Measurements from ENCODE around the gene CLPX.

DNA sequence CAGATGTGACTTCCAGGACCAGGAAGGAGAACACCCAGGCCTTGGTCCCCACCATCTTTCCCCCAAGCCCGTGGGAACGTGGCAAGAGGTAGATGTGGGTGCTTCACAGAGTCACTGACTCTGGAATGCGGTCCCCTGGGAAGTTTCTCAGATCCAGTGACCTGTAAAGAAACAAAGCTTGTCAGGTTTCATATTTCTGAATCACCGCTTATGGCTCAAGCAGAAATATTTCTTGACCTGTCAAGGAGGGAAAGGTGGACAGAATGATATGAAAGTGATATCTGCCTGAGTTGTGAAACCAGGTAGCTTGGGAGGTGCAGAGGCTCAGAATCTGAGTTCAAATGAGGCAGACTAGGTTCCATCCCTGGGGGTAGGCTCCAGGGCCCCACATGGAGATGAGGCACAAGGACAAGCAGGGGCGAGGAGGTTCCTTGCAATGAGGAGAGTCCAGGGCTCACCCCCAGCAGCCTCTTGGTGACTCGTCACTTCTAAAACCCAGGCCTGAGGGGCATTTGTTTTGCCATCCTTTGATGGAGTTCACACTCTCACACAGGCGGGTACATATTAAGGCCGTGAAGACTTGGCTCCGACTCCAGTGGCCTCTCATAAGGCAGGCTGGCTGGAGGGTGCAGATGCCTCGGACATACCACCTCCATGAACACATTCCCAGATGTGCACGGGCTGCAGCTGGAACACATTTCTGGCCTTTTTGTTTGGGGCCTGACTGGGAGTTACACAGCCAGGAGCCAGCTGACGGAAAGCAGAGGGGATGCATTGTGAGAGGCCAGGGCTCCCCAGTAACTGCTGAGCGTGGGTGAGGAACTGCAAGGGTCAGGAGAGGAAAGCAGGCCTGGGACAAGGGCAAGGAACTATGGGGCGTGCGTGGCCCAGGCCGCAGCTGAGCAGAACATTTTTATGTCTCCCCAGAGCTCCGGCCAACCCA lies 24.8 kb upstream of the CLPX start:
- no peak for TF ChIP-seq SUZ12 (IDR thresholded peaks at IDR 0.05; ENCODE audit: extremely low read depth, insufficient read depth, insufficient read length)
- TF ChIP-seq YY1 (IDR thresholded peaks at IDR 0.05; ENCODE audit: insufficient read depth, insufficient read length): no peak

Measured in NT2/D1 (cell line).